IPS-NIHi7 (cell line): ENCODE data around the gene PNLIPRP3.
"Not testable (repeated sequence)": the region's sequence is repeated elsewhere in the genome, so short reads cannot be mapped to it uniquely, and the experiment has no call there.

ENCODE experiments used
- DNase-seq: peaks from one replicate; pipeline ENCODE4 v3.0.0; 2012; ENCODE audit warnings: mixed read lengths; ENCODE audit errors: extremely low spot score

PNLIPRP3 gene

GRCh38 chr10:116427671-116428070, at the start of gene PNLIPRP3:
PNLIPRP3 (plus strand) TSS chr10:116427847; CDS start chr10:116428013, 166 bp downstream.
- DNase-seq, result no peak

GRCh38 chr10:116382290-116382689, 45.4 kb upstream of the PNLIPRP3 start:
- no peak for DNase-seq

- DNase-seq, result peak; percentile 13
Measured at GRCh38 chr10:116385311-116385710, 42.3 kb upstream of the PNLIPRP3 start.

- DNase-seq, result no peak
Measured at GRCh38 chr10:116385994-116386809, 41.4 kb upstream of the PNLIPRP3 start.

- DNase-seq, result not testable (repeated sequence)
Measured at GRCh38 chr10:116393246-116393831, 34.3 kb upstream of the PNLIPRP3 start.

GRCh38 chr10:116395223-116395985, 32.2 kb upstream of the PNLIPRP3 start:
- DNase-seq, result no peak

- peak; percentile 13 for DNase-seq
Measured at GRCh38 chr10:116398224-116398623, 29.4 kb upstream of the PNLIPRP3 start.

- DNase-seq, result no peak
Measured at GRCh38 chr10:116402858-116403257, 24.8 kb upstream of the PNLIPRP3 start.

- DNase-seq, result no peak
Measured at GRCh38 chr10:116403740-116404250, 23.9 kb upstream of the PNLIPRP3 start.

GRCh38 chr10:116408719-116409118, 18.9 kb upstream of the PNLIPRP3 start:
- DNase-seq, result no peak

- no peak for DNase-seq
Measured at GRCh38 chr10:116410351-116410750, 17.3 kb upstream of the PNLIPRP3 start.

- no peak for DNase-seq
Measured at GRCh38 chr10:116417821-116418220, 9.8 kb upstream of the PNLIPRP3 start.

- no peak for DNase-seq
Measured at GRCh38 chr10:116418389-116418788, 9.3 kb upstream of the PNLIPRP3 start.

- DNase-seq, result no peak
Measured at GRCh38 chr10:116421815-116422214, 5.8 kb upstream of the PNLIPRP3 start.

- DNase-seq, result no peak
Measured at GRCh38 chr10:116429288-116429977, 1.8 kb downstream of the PNLIPRP3 start.

GRCh38 chr10:116430288-116430687, 2.6 kb downstream of the PNLIPRP3 start:
- no peak for DNase-seq

GRCh38 chr10:116431598-116431997, 4.0 kb downstream of the PNLIPRP3 start:
- no peak for DNase-seq

- no peak for DNase-seq
Measured at GRCh38 chr10:116437076-116437692, 9.5 kb downstream of the PNLIPRP3 start.

GRCh38 chr10:116440330-116441030, 12.8 kb downstream of the PNLIPRP3 start:
- no peak for DNase-seq

GRCh38 chr10:116444527-116445142, 17.0 kb downstream of the PNLIPRP3 start:
- peak; percentile 64 for DNase-seq
